Liver (tissue), 9 donors: ENCODE measurements around the gene ALCAM. TPM values are rescaled to one million over a fixed set of nuclear protein-coding genes. Genes with fewer than 3 reads are reported as not detected.
"Not testable (repeated sequence)": the region's sequence is repeated elsewhere in the genome, so short reads cannot be mapped to it uniquely, and the experiment has no call there.

Source experiments
- DNase-seq: peaks from one replicate; pipeline ENCODE4 v3.0.0-alpha.2; 2017; ENCODE audit warnings: low spot score
- H3K27ac ChIP-seq, 2 donors: one replicate each; pipeline ENCODE4 v1.7.0; 2013; ENCODE audit warnings: inconsistent platforms in 2 of 2, low read length in 2 of 2, control low read depth in 1 of 2, low read depth in 1 of 2, mild to moderate bottlenecking in 1 of 2
- H3K27me3 ChIP-seq, 4 donors: one replicate each; pipeline versions ENCODE4 v1.6.1 to v1.7.0; 2013; ENCODE audit warnings: low read length in 3 of 4, inconsistent platforms in 1 of 4, mild to moderate bottlenecking in 1 of 4, moderate library complexity in 1 of 4; ENCODE audit not compliant: control insufficient read depth in 4 of 4, insufficient read depth in 4 of 4
- H3K36me3 ChIP-seq, 4 donors: one replicate each; pipeline versions ENCODE4 v1.6.1 to v1.7.0; 2013; ENCODE audit warnings: low read length in 3 of 4, mild to moderate bottlenecking in 3 of 4, low read depth in 1 of 4, moderate library complexity in 1 of 4; ENCODE audit not compliant: control insufficient read depth in 4 of 4, insufficient read depth in 3 of 4
- H3K4me1 ChIP-seq, 4 donors: one replicate each; pipeline versions ENCODE4 v1.6.1 to v1.7.0; 2013; ENCODE audit warnings: low read length in 3 of 4, mild to moderate bottlenecking in 3 of 4, moderate library complexity in 1 of 4; ENCODE audit not compliant: control insufficient read depth in 4 of 4, insufficient read depth in 4 of 4
- H3K4me3 ChIP-seq, 3 donors: one replicate each; pipeline versions ENCODE4 v1.6.1 to v1.7.0; 2013; ENCODE audit warnings: low read length in 3 of 3, control low read depth in 1 of 3, low read depth in 1 of 3, mild to moderate bottlenecking in 1 of 3
- H3K9ac ChIP-seq, 2 donors: one replicate each; pipeline ENCODE4 v1.7.0; 2013; ENCODE audit warnings: low read length in 2 of 2, mild to moderate bottlenecking in 2 of 2, moderate library complexity in 2 of 2, control low read depth in 1 of 2, low read depth in 1 of 2
- H3K9me3 ChIP-seq, 4 donors: one replicate each; pipeline versions ENCODE4 v1.6.1 to v1.7.0; 2013; ENCODE audit warnings: low read length in 3 of 4; ENCODE audit not compliant: control insufficient read depth in 4 of 4
- ATF3 ChIP-seq: IDR thresholded peaks from 2 replicates; pipeline ENCODE4 v1.6.1; 2016; ENCODE audit warnings: antibody characterized with exemption
- CTCF ChIP-seq: fragments of 150-350 bp; IDR thresholded peaks from 2 replicates; pipeline ENCODE4 v1.5.1; 2017; ENCODE audit warnings: improper control_type of control experiment, low read depth, low read length; ENCODE audit not compliant: missing input control
- EGR1 ChIP-seq, 2 donors: IDR thresholded peaks; 2 replicates each; pipeline ENCODE4 v1.6.1; 2016 to 2018; ENCODE audit warnings: antibody characterized with exemption in 2 of 2, low read depth in 2 of 2
- FOXA1 ChIP-seq: IDR thresholded peaks from 2 replicates; pipeline ENCODE4 v1.6.1; 2016; ENCODE audit warnings: antibody characterized with exemption
- FOXA2 ChIP-seq: IDR thresholded peaks from 2 replicates; pipeline ENCODE4 v1.6.1; 2016; ENCODE audit warnings: antibody characterized with exemption
- GABPA ChIP-seq, 2 donors: IDR thresholded peaks in 1 of 2; conservative IDR thresholded peaks in 1 of 2; 2 replicates each; pipeline ENCODE4 v1.6.1; 2016; ENCODE audit warnings: antibody characterized with exemption in 2 of 2, mild to moderate bottlenecking in 1 of 2, moderate library complexity in 1 of 2
- HNF4A ChIP-seq, 2 donors: conservative IDR thresholded peaks; 2 replicates each; pipeline ENCODE4 v1.6.1; 2016; ENCODE audit warnings: antibody characterized with exemption in 2 of 2, mild to moderate bottlenecking in 2 of 2
- HNF4G ChIP-seq: IDR thresholded peaks from 2 replicates; pipeline ENCODE4 v1.6.1; 2016; ENCODE audit warnings: antibody characterized with exemption
- JUND ChIP-seq, 2 donors: IDR thresholded peaks; 2 replicates each; pipeline ENCODE4 v1.6.1; 2016; ENCODE audit warnings: antibody characterized with exemption in 2 of 2
- MAX ChIP-seq: IDR thresholded peaks from 2 replicates; pipeline ENCODE4 v1.6.1; 2016; ENCODE audit warnings: antibody characterized with exemption
- NR2F2 ChIP-seq: IDR thresholded peaks from 2 replicates; pipeline ENCODE4 v1.6.1; 2016; ENCODE audit warnings: antibody characterized with exemption
- RAD21 ChIP-seq, 2 donors: IDR thresholded peaks; 2 replicates each; pipeline ENCODE4 v1.6.1; 2016; ENCODE audit warnings: antibody characterized with exemption in 2 of 2, mild to moderate bottlenecking in 2 of 2
- REST ChIP-seq: IDR thresholded peaks from 2 replicates; pipeline ENCODE4 v1.6.1; 2016; ENCODE audit warnings: antibody characterized with exemption, mild to moderate bottlenecking
- RXRA ChIP-seq, 2 donors: IDR thresholded peaks; 2 replicates each; pipeline ENCODE4 v1.6.1; 2017 to 2018; ENCODE audit warnings: antibody characterized with exemption in 2 of 2, mild to moderate bottlenecking in 1 of 2
- SP1 ChIP-seq: IDR thresholded peaks from 2 replicates; pipeline ENCODE4 v1.6.1; 2018; ENCODE audit warnings: antibody characterized with exemption, mild to moderate bottlenecking
- TAF1 ChIP-seq: conservative IDR thresholded peaks from 2 replicates; pipeline ENCODE4 v1.6.1; 2016; ENCODE audit warnings: antibody characterized with exemption, mild to moderate bottlenecking
- YY1 ChIP-seq: IDR thresholded peaks from 2 replicates; pipeline ENCODE4 v1.6.1; 2016; ENCODE audit warnings: antibody characterized with exemption, mild to moderate bottlenecking
- ZBTB33 ChIP-seq: IDR thresholded peaks from 2 replicates; pipeline ENCODE4 v1.6.1; 2016; ENCODE audit warnings: antibody characterized with exemption
- WGBS: extraction: QIAGEN DNeasy Blood & Tissue Kit; methylation state at CpG from one replicate; pipeline ENCODE4 v1.1.7; 2013; 5-methylcytosine and 5-hydroxymethylcytosine counted together
- polyA plus RNA-seq, 2 donors: library from polyadenylated mRNA; stranded (reverse) in 1 of 2; unstranded in 1 of 2; fragments of 200-250 nt in 1 of 2; fragments of >200 nt in 1 of 2; fragmentation: Nextera tagmentation in 1 of 2; extraction: Ambion mirVana in 1 of 2; gene quantifications; one replicate each; pipeline versions ENCODE4 v1.2.1 to v1.2.3, GENCODE V29; 2013 to 2015
- total RNA-seq, 2 donors: library from RNA; depleted of rRNA; stranded (reverse); fragments of >200 nt; gene quantifications; one replicate each; pipeline ENCODE4 v1.2.3, GENCODE V29; 2014
- donor health status: healthy.
- donor health status: healthy.
- donor health status: healthy.
- donor health status: healthy.
- donor health status: healthy.

Gene ALCAM
- total and polyA plus RNA-seq, 4 donors, result 14.2 to 62.0 (median 32.3) TPM

GRCh38 chr3:105599350-105599749 is 232.6 kb downstream of the ALCAM start:
- H3K9ac ChIP-seq, result no peak overlapping the region
- H3K27ac ChIP-seq, result no peak overlapping the region
- WGBS, result 88% methylated on average over 2 of the region's 2 CpGs

GRCh38 chr3:105601756-105602155 is 235.0 kb downstream of the ALCAM start:
- not testable (repeated sequence) for H3K9ac ChIP-seq, H3K36me3 ChIP-seq, DNase-seq, H3K9me3 ChIP-seq, H3K4me1 ChIP-seq, H3K4me3 ChIP-seq, H3K27ac ChIP-seq, H3K27me3 ChIP-seq
- WGBS, result 97% methylated on average over 1 of the region's 1 CpG

More at GRCh38 chr3:105599350-105599749, 232.6 kb downstream of the ALCAM start:
- no peaks in the 10 kb centered on the region for H3K36me3 ChIP-seq
- no peaks in the 10 kb centered on the region for H3K4me1 ChIP-seq
- TF ChIP-seq SP1 (no peak), MAX (no peak), RXRA (IDR thresholded peaks at IDR 0.05) (no peak), FOXA2 (no peak), ZBTB33 (no peak), YY1 (no peak), HNF4G (no peak), FOXA1 (no peak), JUND (IDR thresholded peaks at IDR 0.05) (no peak), ATF3 (no peak), GABPA (IDR thresholded peaks at IDR 0.05 in 1 of 2, conservative IDR thresholded peaks at IDR 0.05 in 1 of 2) (no peak), HNF4A (conservative IDR thresholded peaks at IDR 0.05) (no peak), CTCF (no peak), TAF1 (no peak), EGR1 (IDR thresholded peaks at IDR 0.05; ENCODE audit: low read depth in 2 of 2) (no peak), RAD21 (IDR thresholded peaks at IDR 0.05) (no peak), NR2F2 (no peak), REST (no peak)
- no peak overlapping the region for H3K4me3 ChIP-seq
- no peaks in the 10 kb centered on the region for H3K27me3 ChIP-seq
- no peak for DNase-seq
- H3K9me3 ChIP-seq, result no peaks in the 10 kb centered on the region

- H3K27ac ChIP-seq, H3K4me1 ChIP-seq, H3K27me3 ChIP-seq, H3K9ac ChIP-seq, H3K36me3 ChIP-seq, DNase-seq, H3K4me3 ChIP-seq, H3K9me3 ChIP-seq: not testable (repeated sequence)
- WGBS, result 83% methylated on average over 3 of the region's 3 CpGs
These were observed 235.6 kb downstream of the ALCAM start for GRCh38 chr3:105602286-105602685.

GRCh38 chr3:105603516-105603915 is 236.8 kb downstream of the ALCAM start:
- H3K36me3 ChIP-seq, H3K9ac ChIP-seq, H3K4me3 ChIP-seq, DNase-seq, H3K9me3 ChIP-seq, H3K27me3 ChIP-seq, H3K27ac ChIP-seq, H3K4me1 ChIP-seq: not testable (repeated sequence)
- WGBS, result 60% methylated on average over 1 of the region's 1 CpG
